Upper lobe of left lung (tissue), 4 donors: ENCODE measurements around the gene VAT1L.

Experiments used
- EP300 ChIP-seq, 4 donors: sonication (generic); formaldehyde crosslinking; IDR thresholded peaks; one replicate each; pipeline ENCODE4 v1.5.1; 2017; ENCODE audit warnings: antibody characterized with exemption in 4 of 4, control low read depth in 2 of 4
- POLR2A ChIP-seq, 4 donors: fragments of 450-650 bp; IDR thresholded peaks; one replicate each; pipeline ENCODE4 v1.5.1; 2016 to 2017; ENCODE audit warnings: antibody characterized with exemption in 4 of 4, mild to moderate bottlenecking in 2 of 4
- POLR2AphosphoS5 ChIP-seq, 2 donors: sonication (generic); formaldehyde crosslinking; IDR thresholded peaks; one replicate each; pipeline ENCODE4 v1.5.1; 2017; ENCODE audit warnings: antibody characterized with exemption in 2 of 2
- TF ChIP-seq, protein P1 (sequence below), 6 experiments: fragments of 450-650 bp in 4 of 6; fragments of 200-600 bp in 2 of 6; sonication (generic) in 2 of 6; IDR thresholded peaks; one replicate each; pipeline ENCODE4 v1.5.1; 2016 to 2019; ENCODE audit warnings: antibody characterized with exemption in 6 of 6

DNA sequence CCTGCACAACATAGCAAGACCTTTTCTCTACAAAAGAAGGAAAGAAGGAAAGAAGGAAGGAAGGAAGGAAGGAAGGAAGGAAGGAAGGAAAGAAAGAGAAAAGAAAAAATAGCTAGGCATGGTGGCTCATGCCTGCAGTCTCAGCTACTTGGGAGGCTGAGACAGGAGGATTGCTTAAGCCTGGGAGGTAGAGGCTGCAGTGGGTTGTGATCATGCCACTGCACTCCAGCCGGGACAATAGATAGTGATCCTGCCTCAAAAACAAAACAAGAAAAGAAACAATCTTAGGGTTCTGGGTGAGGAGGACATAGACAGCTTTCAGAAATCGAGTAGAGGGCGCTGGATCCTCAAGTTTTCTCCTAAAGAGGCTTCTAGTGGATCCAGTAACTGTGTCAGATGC is 174.3 kb downstream of the VAT1L start:
- TF ChIP-seq, protein P1, sequence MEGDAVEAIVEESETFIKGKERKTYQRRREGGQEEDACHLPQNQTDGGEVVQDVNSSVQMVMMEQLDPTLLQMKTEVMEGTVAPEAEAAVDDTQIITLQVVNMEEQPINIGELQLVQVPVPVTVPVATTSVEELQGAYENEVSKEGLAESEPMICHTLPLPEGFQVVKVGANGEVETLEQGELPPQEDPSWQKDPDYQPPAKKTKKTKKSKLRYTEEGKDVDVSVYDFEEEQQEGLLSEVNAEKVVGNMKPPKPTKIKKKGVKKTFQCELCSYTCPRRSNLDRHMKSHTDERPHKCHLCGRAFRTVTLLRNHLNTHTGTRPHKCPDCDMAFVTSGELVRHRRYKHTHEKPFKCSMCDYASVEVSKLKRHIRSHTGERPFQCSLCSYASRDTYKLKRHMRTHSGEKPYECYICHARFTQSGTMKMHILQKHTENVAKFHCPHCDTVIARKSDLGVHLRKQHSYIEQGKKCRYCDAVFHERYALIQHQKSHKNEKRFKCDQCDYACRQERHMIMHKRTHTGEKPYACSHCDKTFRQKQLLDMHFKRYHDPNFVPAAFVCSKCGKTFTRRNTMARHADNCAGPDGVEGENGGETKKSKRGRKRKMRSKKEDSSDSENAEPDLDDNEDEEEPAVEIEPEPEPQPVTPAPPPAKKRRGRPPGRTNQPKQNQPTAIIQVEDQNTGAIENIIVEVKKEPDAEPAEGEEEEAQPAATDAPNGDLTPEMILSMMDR (IDR thresholded peaks at IDR 0.05): no peak
- TF ChIP-seq EP300 (IDR thresholded peaks at IDR 0.05) (no peak), POLR2A (IDR thresholded peaks at IDR 0.05) (no peak), POLR2AphosphoS5 (IDR thresholded peaks at IDR 0.05) (no peak)
